Transverse colon (tissue), 3 donors: ENCODE data around the gene CBX5.

Source experiments
- POLR2A ChIP-seq: fragments of 450-650 bp; IDR thresholded peaks from one replicate; pipeline ENCODE4 v1.6.1; 2016; ENCODE audit warnings: antibody characterized with exemption, mild to moderate bottlenecking, moderate library complexity
- TF ChIP-seq, protein P1 (sequence below), 5 experiments: fragments of 200-600 bp in 3 of 5; fragments of 450-650 bp in 2 of 5; sonication (generic) in 3 of 5; IDR thresholded peaks; 1 replicate in 2 of 5; 2 replicates in 3 of 5; pipeline ENCODE4 v1.5.1; 2016 to 2017; ENCODE audit warnings: antibody characterized with exemption in 5 of 5, inconsistent platforms in 3 of 5, mild to moderate bottlenecking in 2 of 5, moderate library complexity in 1 of 5

DNA sequence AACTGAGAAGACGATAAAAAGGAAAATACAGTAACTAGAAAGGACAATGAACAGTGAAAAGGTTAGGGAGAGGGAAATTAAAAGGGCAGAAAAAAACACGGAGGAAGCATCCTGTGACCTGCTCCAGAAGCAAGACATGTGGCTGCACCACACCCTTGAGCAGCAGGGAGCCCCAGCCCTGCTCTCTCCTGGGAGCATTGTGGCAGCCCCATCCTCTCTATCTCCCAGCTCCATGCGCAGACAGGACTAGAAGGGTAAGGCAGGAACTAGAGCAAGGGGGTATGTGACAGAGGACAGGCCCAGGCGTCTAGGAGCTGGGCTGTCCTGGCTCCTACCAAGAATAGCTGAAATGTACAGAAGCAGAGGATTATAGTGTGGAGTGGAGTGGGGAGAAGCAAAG, 52.5 kb downstream of the CBX5 start:
- TF ChIP-seq, protein P1, sequence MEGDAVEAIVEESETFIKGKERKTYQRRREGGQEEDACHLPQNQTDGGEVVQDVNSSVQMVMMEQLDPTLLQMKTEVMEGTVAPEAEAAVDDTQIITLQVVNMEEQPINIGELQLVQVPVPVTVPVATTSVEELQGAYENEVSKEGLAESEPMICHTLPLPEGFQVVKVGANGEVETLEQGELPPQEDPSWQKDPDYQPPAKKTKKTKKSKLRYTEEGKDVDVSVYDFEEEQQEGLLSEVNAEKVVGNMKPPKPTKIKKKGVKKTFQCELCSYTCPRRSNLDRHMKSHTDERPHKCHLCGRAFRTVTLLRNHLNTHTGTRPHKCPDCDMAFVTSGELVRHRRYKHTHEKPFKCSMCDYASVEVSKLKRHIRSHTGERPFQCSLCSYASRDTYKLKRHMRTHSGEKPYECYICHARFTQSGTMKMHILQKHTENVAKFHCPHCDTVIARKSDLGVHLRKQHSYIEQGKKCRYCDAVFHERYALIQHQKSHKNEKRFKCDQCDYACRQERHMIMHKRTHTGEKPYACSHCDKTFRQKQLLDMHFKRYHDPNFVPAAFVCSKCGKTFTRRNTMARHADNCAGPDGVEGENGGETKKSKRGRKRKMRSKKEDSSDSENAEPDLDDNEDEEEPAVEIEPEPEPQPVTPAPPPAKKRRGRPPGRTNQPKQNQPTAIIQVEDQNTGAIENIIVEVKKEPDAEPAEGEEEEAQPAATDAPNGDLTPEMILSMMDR (IDR thresholded peaks at IDR 0.05) = no peak
- no peak for TF ChIP-seq POLR2A
